ENCODE results near the gene ADAM12.

ADAM12 gene

GRCh38 chr10:126006906-126007305 lies 381.4 kb downstream of the ADAM12 start:
- TF ChIP-seq CTCF (IDR thresholded peaks at IDR 0.05) = no peak
- no peak overlapping the region for H3K4me3 ChIP-seq
- no peak for DNase-seq (ENCODE audit: low spot score)
- H3K27ac ChIP-seq = no peak overlapping the region

GRCh38 chr10:126006264-126006663 lies 382.0 kb downstream of the ADAM12 start:
- Histone ChIP-seq H3K4me3 (no peak overlapping the region), H3K27ac (no peak overlapping the region)

GRCh38 chr10:126004752-126005151 lies 383.5 kb downstream of the ADAM12 start:
- H3K4me3 ChIP-seq = no peak overlapping the region
- DNase-seq (ENCODE audit: low spot score) = no peak
- no peak for TF ChIP-seq CTCF (IDR thresholded peaks at IDR 0.05)

More at GRCh38 chr10:126006264-126006663, 382.0 kb downstream of the ADAM12 start:
- no peak for DNase-seq (ENCODE audit: low spot score)
- TF ChIP-seq CTCF (IDR thresholded peaks at IDR 0.05) = no peak

GRCh38 chr10:126001576-126001975 lies 386.7 kb downstream of the ADAM12 start:
- H3K27ac ChIP-seq = no peak overlapping the region
- TF ChIP-seq CTCF (IDR thresholded peaks at IDR 0.05) = no peak
- no peak for DNase-seq (ENCODE audit: low spot score)

More at GRCh38 chr10:126004752-126005151, 383.5 kb downstream of the ADAM12 start:
- H3K27ac ChIP-seq = no peak overlapping the region

GRCh38 chr10:125999694-126000093 lies 388.6 kb downstream of the ADAM12 start:
- Histone ChIP-seq H3K27ac (no peak overlapping the region), H3K4me3 (no peak overlapping the region)
- TF ChIP-seq CTCF (IDR thresholded peaks at IDR 0.05) = no peak
- no peak for DNase-seq (ENCODE audit: low spot score)

More at GRCh38 chr10:126001576-126001975, 386.7 kb downstream of the ADAM12 start:
- H3K4me3 ChIP-seq = no peak overlapping the region

GRCh38 chr10:125997586-125997985 lies 390.7 kb downstream of the ADAM12 start:
- no peak for TF ChIP-seq CTCF (IDR thresholded peaks at IDR 0.05)
- DNase-seq (ENCODE audit: low spot score) = no peak
- no peak overlapping the region for H3K27ac ChIP-seq
- no peak overlapping the region for H3K4me3 ChIP-seq

GRCh38 chr10:125995726-125996304 lies 392.5 kb downstream of the ADAM12 start:
- DNase-seq (ENCODE audit: low spot score) = no peak
- H3K4me3 ChIP-seq = no peak overlapping the region
- H3K27ac ChIP-seq = no peak overlapping the region
- no peak for TF ChIP-seq CTCF (IDR thresholded peaks at IDR 0.05)

Data from coronary artery (tissue), 2 donors.